Aortic smooth muscle cell (primary cell): ENCODE results near the gene MON2. TPM values are rescaled to one million over a fixed set of nuclear protein-coding genes. Genes with fewer than 3 reads are reported as not detected.

Experiments
- total RNA-seq: library from RNA; depleted of rRNA; stranded (reverse); fragments of >200 nt; gene quantifications from 2 replicates; pipeline ENCODE4 v1.2.3, GENCODE V29; 2014

The MON2 gene
- total RNA-seq = 35.0 and 47.4 TPM in 2 replicates

DNA sequence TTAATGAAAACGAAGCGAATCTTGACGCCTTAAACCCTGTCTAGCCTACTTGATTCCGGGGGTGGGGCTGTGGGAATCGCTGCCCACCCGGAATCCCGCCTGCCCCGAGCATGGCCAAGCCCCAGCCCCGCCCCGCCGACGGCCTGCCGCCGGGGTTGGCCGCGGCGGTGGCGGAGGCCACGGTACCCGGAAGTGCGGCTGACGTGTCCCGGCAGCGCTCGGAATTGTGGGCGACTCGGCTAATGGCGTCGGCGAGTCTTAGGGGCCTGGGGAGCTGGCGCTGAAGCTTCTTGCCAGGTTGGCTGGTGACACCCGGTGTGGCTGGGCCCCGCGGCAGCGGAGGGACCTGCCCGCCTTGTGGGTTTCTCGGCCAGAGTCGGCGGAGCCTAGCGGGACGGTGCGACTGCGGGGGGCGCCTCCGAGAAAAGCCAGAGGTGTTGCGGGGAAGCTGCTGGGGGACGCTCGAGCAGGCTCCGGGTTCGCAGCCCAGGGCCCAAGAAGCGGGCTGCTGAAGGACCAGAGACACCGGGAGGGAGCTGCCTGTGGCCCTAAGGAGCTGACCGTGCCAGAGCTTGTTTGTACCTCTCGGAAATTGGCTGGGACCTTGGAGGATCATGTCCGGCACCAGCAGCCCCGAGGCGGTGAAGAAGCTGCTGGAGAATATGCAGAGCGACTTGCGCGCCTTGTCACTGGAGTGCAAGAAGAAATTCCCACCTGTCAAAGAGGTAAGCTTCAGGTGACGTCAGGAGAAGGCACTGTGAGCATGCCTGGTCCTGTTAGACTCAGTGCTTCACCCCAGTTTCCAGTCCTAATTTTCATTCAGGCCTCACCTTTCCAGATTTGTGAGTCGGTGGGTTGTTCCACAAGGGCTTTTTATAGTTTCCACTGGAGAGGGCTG is at the start of gene MON2:
TSS of gene MON2 (plus strand) at position 233 of the 898 bp plus-strand sequence. CDS start at position 615, 382 bp downstream.

Other genes with a start within 250 kb of the MON2 start
- 72.8 and 80.3 TPM in 2 replicates for gene USP15, start 206.4 kb upstream of the MON2 start, total RNA-seq